GM21619 (cell line): ENCODE results near the gene RBMS1.

Source experiments
- ATAC-seq: cut with Tn5 transposase; IDR thresholded peaks from one replicate; pipeline ENCODE4 v1.9.1; 2021; ENCODE audit not compliant: unreplicated experiment

The RBMS1 gene

GRCh38 chr2:160493227-160494028 lies at the start of gene RBMS1:
Gene RBMS1 (minus strand): TSS chr2:160493807. CDS start chr2:160493363, 444 bp downstream.
- ATAC-seq, result no peak

DNA sequence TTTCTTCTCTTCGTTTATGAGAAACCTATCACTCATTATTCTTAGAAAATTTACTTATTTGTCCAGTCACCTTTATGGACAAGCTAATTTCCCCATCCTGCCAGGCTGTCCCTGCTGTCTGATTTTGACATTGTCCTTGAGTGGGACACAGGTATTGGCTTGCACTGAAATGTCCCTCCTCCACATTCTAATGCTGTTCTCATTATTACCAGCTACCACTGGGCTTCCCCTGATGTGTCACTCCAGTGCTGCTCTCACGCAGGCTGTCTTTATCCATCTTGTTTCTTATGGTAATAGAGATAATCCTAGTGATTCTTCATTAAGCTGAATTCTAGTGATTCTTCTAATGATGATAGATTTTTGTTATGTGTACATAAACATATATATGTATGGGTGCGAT lies 48.1 kb upstream of the RBMS1 start:
- no peak for ATAC-seq

DNA sequence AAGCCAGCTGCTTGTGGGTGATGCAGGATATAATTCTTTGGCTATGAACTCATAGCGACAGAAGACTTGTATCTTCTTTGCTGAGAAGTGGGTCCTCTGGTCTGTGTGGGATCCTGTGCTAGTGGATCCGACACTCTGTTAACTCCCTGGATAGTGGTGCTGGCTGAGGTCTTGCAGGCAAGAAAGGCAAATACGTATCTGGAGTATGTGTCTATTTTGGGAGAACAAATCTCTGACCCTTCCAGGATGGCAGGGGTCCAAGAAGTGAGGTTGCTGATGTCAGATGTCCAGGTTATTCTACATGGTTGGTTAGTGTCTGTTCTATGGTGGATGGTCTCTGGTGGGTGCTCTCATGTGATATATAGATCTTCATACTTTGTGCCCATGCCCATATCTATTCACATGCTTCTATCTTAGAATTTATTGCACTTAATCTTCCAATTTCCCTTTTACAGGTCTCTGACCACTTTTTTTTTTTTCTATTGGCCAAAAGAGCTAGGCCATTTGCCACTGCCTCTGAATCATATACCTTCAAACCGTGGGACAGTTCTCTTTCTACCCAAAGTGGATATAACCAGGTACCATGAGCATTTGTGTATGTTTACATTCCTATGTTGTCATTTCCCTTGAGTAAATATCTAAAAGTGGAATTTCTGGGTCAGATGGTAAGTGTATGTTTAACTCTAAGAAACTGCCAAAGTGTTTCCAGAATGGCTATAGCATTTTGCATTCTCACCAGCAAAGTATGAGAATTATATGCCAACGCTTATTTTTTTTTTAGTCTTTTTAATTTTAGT lies 45.1 kb upstream of the RBMS1 start:
- ATAC-seq, result no peak

DNA sequence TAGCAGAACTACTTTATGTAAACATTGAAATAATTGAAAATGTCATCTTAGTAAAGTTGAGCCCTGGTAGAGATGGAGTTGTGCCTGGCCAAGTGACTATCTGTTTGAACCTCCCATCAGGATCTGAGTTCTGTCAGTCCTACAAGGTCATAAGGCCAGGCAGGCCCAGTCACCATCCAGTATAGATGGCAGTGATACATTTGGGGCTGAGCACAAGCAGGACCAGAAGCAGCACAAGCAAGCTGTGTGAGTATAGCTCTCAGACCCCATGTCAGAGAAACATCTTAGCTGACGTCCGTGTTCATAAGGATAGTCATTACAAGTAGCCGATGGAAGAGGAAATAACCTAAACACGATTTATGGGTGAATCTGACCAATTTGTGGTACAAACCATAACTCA lies 44.5 kb upstream of the RBMS1 start:
- ATAC-seq, result no peak

DNA sequence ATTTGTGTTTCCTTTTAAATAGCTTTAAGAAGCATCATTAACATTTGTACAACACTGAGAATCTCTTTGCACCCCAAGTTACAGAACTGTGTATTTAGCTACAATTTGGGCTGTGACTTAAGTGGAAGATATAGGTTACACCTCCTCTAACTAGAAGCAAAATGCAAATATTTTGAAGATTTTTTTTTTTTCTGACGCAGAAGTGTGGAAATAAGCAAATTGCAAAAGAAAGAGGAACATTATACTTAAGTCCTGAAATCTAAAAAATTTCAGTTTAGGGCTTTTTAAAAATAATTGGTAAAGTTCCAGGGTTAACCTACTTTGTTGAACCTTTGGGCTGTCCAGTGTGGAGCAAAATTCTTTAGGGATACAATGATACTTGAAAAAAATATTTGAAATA lies 41.4 kb upstream of the RBMS1 start:
- no peak for ATAC-seq

GRCh38 chr2:160534249-160534648 lies 40.6 kb upstream of the RBMS1 start:
- ATAC-seq, result no peak

DNA sequence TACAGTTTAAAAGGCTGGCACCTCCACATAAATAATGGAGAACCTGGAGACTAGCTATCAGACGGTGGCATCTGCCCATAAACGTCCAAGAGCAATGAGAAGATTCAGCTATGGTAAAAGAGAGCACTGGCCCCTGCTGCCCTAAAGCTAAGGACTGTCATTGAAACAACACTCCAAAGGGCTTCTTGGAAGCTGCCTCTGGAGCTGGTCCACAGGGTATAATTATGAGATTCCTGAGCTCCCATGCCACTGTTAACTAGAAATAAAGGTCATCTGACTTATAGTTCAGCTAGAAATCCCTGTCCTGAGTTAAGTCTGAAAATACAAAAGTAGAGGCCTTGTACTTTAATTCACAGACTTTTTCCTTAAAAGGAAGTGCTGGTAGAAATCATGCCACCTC lies 39.9 kb upstream of the RBMS1 start:
- ATAC-seq, result no peak

DNA sequence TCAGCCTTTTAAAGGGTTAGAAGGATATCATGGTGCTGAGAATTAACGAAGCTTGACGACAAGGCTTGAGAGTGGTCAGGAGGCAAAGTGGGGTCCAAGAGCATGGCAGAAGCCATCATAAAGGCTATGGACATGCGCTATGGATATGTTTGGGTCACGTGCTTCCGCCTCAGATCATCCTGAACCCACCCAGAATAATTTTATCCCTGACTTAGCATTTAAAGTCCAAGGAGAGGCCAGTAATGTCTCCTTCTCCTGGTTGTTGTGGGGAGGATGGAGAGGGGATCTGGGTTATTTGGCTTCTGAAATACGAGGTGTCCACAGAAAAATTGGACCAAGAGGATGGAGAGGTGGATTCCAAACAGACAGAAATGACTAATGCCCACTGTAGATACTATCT lies 38.8 kb upstream of the RBMS1 start:
- no peak for ATAC-seq

GRCh38 chr2:160522951-160523710 lies 29.5 kb upstream of the RBMS1 start:
- no peak for ATAC-seq

- no peak for ATAC-seq
These were observed 24.1 kb upstream of the RBMS1 start for GRCh38 chr2:160517731-160518130.

DNA sequence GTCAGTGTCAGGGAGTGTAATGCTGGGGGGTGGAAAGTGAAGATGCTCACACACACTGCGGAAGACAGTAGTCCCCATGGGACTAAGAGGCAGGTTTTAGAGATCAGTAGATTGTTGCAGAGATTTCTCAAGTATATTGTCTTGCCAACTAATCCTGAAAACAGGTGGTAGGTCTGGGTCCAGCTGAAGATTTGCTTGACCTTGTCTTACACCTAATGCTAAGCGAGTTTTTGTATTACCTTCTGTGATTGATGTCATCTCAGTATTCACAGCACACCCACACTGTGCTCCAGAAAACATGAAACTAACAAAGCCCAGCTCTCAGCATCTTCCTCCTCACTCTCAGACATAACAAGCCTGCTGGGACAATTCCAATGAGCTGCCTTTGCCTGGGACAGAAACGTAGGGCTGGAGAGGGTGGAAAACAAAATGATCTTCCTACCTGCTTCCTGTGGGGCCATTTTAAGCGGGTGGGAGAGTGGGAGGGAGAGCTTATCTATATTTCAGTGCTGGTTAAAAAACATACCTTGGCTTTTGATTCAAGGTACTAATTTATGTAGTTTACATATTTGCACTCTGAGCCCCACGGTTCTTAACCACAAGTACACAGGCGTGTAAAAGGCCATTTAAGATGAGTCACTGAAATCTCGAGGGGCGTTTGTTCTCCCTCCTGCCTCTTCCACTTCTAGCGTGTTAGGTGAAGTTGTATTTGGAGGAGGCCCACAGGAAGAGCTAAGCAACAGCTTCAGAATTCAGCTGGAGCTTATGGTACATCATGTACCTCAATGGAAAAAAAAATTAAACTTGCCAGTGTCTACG lies 23.1 kb upstream of the RBMS1 start:
- peak; percentile 86 for ATAC-seq

DNA sequence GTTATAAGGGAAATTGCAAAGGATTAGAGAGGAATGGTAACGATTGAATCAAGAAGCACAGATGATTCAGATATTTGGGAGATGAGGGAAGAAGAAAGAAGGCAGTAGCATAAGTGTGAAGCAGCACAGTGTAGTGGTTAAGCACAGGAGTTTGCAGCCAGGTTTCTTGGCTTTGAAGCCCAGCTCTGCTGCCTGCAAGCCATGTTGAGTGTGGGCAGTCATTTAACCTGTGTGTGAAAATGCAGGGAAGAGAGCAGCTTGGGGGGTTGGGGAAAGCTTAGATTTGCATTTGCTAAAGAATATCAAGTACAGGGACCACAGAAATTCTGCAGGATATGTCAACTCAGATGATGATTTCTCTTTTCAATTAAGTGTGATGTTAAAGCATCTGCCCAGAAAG lies 21.5 kb upstream of the RBMS1 start:
- no peak for ATAC-seq

GRCh38 chr2:160513120-160513519 lies 19.5 kb upstream of the RBMS1 start:
- no peak for ATAC-seq

DNA sequence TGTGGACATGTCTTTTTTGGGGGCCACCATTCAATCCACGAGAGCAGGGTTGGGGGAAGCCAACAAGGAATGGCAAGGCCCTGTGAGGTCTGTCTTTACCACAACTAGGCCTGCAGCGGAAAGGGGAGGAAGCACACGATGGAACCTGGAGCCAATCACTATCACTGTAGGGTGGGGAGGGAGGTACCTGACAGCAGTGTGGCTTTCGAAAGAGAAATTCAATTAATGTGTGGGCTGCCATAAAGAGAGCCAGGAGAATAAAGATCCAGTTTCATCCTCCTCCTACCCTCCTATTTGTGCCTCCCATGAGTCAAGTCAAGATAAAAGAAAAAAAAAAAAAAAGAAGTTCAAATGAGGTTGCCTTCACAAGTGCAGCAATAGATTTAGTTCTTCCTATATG lies 18.9 kb upstream of the RBMS1 start:
- ATAC-seq, result no peak

DNA sequence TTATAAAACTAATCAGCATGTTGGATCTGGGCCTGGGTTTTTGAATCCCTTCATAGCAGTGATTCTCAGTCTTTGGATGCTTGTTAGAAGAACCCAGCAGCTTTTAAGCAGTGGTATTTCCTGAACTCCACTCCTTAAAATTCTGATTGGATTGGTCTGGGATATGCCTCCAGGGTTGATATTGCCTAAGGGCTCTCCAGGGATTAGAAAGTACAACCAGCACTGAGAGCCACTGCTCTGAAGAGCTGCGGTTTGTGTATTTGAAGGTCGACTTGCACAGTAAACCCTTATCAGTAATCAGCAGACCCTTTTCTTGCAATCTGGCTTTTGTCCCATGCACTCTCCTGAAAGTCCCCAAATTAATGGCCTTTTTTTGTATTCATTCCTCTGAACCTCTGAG lies 17.0 kb upstream of the RBMS1 start:
- ATAC-seq, result no peak

DNA sequence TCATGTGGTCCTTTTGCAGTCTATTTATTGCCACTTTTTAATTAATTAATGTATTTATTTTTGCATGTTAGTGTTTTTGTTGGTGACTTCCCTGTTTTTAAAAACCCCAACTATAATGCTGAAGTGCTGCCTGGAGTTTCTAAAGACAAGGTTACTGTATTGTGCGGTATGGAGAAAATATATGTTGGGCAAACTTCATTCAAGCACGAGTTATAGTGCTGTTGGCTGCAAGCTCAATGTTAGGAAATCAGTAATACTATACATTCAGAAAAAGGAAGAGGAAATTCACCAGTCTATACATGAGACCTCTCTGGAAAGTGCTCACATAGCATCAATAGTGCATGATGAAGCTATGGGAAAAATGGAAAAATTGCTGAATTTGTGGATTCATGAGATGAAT lies 15.4 kb upstream of the RBMS1 start:
- no peak for ATAC-seq

DNA sequence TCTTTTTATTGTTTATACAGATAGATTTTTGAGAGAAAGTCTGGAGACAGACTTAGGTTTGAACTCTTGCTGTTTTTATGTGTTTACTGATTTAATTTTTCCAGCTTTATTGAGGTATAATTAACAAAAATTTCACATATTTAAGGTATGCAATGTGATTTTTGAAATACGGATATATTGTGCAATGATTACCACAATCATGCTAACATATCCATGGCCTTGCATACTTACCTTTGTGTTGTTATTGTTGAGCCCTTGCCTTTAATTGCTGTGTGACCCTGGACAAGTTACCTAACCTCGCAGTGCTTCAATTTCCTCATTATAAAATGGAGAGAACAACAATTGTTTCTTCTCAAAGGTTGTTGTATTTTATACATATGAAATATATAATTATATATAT lies 13.9 kb upstream of the RBMS1 start:
- ATAC-seq, result no peak

DNA sequence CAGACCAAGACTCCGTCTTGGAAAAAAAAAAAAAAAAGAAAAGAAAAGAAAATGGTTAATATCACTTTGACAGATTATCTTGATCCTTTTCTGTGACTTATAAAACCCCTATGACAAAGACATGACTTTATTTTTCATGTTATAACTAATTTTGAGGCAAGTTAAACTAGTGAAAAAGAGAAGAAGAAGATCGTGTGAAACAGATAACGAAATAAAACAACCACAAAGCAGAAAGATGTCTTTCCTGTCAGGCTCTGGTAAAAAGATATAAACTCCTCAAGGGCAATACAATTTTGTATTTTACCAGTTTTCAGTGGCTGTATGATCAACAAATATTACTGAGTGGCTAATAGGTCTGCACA lies 13.4 kb upstream of the RBMS1 start:
- no peak for ATAC-seq

DNA sequence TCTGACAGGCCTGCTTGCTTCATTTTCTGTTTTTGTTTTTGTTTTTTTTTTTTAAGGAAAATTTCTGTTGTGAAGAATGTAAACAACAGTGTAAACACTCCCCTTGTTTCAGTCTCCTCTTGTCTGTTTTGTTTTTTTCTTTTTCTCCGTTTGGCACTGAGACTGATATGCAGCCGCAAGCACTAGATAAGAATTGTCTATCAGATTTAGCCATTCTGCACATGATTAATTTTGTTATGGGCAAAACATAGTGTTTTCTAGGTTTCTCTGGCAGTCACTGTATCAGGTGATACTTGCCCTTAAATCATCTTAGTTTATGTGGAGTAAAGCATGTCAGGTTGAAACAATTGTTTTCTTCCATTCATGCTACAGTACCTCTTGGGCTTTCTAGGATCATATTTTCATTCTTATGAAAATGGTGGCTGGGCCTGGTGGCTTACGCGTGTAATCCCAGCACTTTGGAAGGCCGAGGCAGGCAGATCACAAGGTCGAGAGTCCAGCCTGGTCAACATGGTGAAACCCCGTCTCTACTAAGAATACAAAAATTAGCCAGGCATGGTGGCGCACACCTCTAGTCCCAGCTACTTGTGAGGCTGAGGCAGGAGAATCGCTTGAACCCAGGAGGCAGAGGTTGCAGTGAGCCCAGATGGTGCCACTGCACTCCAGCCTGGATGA lies 12.9 kb upstream of the RBMS1 start:
- ATAC-seq, result no peak

- ATAC-seq, result no peak
These were observed 11.6 kb upstream of the RBMS1 start for GRCh38 chr2:160505256-160505655.
